Neural cell (in vitro differentiated cells): Measurements from ENCODE around the gene CFAP61.

Experiments
- CTCF ChIP-seq: fragments of 450-650 bp; IDR thresholded peaks from 2 replicates; pipeline ENCODE4 v1.5.1; 2014; ENCODE audit warnings: antibody characterized with exemption, mild to moderate bottlenecking, moderate library complexity; ENCODE audit not compliant: poor library complexity, severe bottlenecking
- EP300 ChIP-seq: fragments of 450-650 bp; conservative IDR thresholded peaks from 2 replicates; pipeline ENCODE4 v1.6.1; 2014; ENCODE audit warnings: antibody characterized with exemption, mild to moderate bottlenecking, moderate library complexity; ENCODE audit not compliant: poor library complexity, severe bottlenecking
- EZH2 ChIP-seq: fragments of 200-600, 300-800 bp; shearing (Covaris generic), sonication (generic); IDR thresholded peaks from 2 replicates; pipeline ENCODE4 v1.6.1; 2014; ENCODE audit warnings: antibody characterized with exemption, low read length, borderline replicate concordance, mild to moderate bottlenecking; ENCODE audit not compliant: insufficient read depth, poor library complexity, severe bottlenecking
- MXI1 ChIP-seq: fragments of 450-650 bp; conservative IDR thresholded peaks from 2 replicates; pipeline ENCODE4 v1.6.1; 2014; ENCODE audit warnings: antibody characterized with exemption, mild to moderate bottlenecking; ENCODE audit not compliant: poor library complexity, severe bottlenecking
- POLR2AphosphoS5 ChIP-seq: IDR thresholded peaks from 2 replicates; pipeline ENCODE4 v1.6.1; 2012
- REST ChIP-seq: IDR thresholded peaks from 2 replicates; pipeline ENCODE4 v1.6.1; 2012; ENCODE audit warnings: borderline replicate concordance
- SMC3 ChIP-seq: fragments of 450-650 bp; conservative IDR thresholded peaks from 2 replicates; pipeline ENCODE4 v1.6.1; 2014; ENCODE audit warnings: antibody characterized with exemption, mild to moderate bottlenecking, moderate library complexity; ENCODE audit not compliant: poor library complexity

- TF ChIP-seq CTCF (no peak), EP300 (no peak), POLR2AphosphoS5 (no peak), REST (no peak), SMC3 (no peak), MXI1 (no peak), EZH2 (no peak)
Measured at GRCh38 chr20:20334489-20334888, 282.2 kb downstream of the CFAP61 start.
